ENCODE measurements around the gene ARFGEF3.

GRCh38 chr6:138161088-138161337, 726 bp upstream of the ARFGEF3 start:
- TF ChIP-seq CTCF (tag by site-specific recombination; IDR thresholded peaks at IDR 0.05) (no peak), ZBTB17 (tag by site-specific recombination; IDR thresholded peaks at IDR 0.05) (no peak), ZNF175 (tag by site-specific recombination; IDR thresholded peaks at IDR 0.05) (no peak)
- TF ChIP-seq, protein P1, sequence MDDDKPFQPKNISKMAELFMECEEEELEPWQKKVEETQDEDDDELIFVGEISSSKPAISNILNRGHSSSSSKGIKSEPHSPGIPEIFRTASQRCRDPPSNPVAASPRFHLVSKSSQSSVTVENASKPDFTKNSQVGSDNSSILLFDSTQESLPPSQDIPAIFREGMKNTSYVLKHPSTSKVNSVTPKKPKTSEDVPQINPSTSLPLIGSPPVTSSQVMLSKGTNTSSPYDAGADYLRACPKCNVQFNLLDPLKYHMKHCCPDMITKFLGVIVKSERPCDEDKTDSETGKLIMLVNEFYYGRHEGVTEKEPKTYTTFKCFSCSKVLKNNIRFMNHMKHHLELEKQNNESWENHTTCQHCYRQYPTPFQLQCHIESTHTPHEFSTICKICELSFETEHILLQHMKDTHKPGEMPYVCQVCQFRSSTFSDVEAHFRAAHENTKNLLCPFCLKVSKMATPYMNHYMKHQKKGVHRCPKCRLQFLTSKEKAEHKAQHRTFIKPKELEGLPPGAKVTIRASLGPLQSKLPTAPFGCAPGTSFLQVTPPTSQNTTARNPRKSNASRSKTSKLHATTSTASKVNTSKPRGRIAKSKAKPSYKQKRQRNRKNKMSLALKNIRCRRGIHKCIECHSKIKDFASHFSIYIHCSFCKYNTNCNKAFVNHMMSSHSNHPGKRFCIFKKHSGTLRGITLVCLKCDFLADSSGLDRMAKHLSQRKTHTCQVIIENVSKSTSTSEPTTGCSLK (tag by site-specific recombination; IDR thresholded peaks at IDR 0.05), result no peak
- TF ChIP-seq, protein P2, sequence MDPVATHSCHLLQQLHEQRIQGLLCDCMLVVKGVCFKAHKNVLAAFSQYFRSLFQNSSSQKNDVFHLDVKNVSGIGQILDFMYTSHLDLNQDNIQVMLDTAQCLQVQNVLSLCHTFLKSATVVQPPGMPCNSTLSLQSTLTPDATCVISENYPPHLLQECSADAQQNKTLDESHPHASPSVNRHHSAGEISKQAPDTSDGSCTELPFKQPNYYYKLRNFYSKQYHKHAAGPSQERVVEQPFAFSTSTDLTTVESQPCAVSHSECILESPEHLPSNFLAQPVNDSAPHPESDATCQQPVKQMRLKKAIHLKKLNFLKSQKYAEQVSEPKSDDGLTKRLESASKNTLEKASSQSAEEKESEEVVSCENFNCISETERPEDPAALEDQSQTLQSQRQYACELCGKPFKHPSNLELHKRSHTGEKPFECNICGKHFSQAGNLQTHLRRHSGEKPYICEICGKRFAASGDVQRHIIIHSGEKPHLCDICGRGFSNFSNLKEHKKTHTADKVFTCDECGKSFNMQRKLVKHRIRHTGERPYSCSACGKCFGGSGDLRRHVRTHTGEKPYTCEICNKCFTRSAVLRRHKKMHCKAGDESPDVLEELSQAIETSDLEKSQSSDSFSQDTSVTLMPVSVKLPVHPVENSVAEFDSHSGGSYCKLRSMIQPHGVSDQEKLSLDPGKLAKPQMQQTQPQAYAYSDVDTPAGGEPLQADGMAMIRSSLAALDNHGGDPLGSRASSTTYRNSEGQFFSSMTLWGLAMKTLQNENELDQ (tag by site-specific recombination; IDR thresholded peaks at IDR 0.05; ENCODE audit: low read depth), result no peak
